Daoy (cell line): ENCODE results near the gene HSP90AB1. TPM values are rescaled to one million over a fixed set of nuclear protein-coding genes. Genes with fewer than 3 reads are reported as not detected.

Experiments used
- DNase-seq: peaks from one replicate; pipeline ENCODE4 v3.0.0-alpha.2; 2015; ENCODE audit warnings: low read depth
- total RNA-seq: library from RNA; depleted of rRNA; stranded (reverse); fragments of >200 nt; shearing (Covaris generic); gene quantifications from 2 replicates; pipeline ENCODE4 v1.2.3, GENCODE V29; 2014

Gene HSP90AB1
- total RNA-seq, 1 experiment from 2014 or later = 2,780 TPM

GRCh38 chr6:44255105-44255808, 8.4 kb downstream of the HSP90AB1 start:
- no peak for DNase-seq

- DNase-seq = peak; percentile 35
These were observed 9.2 kb downstream of the HSP90AB1 start for GRCh38 chr6:44255871-44256774.

GRCh38 chr6:44256775-44257024, 9.8 kb downstream of the HSP90AB1 start:
- no peak for DNase-seq

- DNase-seq = peak; percentile 86
These were observed 10.3 kb downstream of the HSP90AB1 start, which contains the start of gene SLC35B2 for GRCh38 chr6:44257025-44257752. Gene SLC35B2, minus strand, starts transcription at chr6:44257528. Its CDS starts 118 bp downstream, at chr6:44257410.

- no peak for DNase-seq
These were observed 10.9 kb downstream of the HSP90AB1 start for GRCh38 chr6:44257753-44258324.

- DNase-seq = no peak
These were observed 11.5 kb downstream of the HSP90AB1 start for GRCh38 chr6:44258325-44258863.

- DNase-seq = no peak
These were observed 12.0 kb downstream of the HSP90AB1 start for GRCh38 chr6:44258921-44259320.

- DNase-seq = no peak
These were observed 13.1 kb downstream of the HSP90AB1 start for GRCh38 chr6:44260011-44260410.

GRCh38 chr6:44260451-44261297, 13.8 kb downstream of the HSP90AB1 start:
- no peak for DNase-seq

GRCh38 chr6:44261581-44261980, 14.7 kb downstream of the HSP90AB1 start:
- no peak for DNase-seq

GRCh38 chr6:44262467-44263353, 15.8 kb downstream of the HSP90AB1 start:
- no peak for DNase-seq

- peak; percentile 84 for DNase-seq
These were observed 16.6 kb downstream of the HSP90AB1 start for GRCh38 chr6:44263354-44264100.

GRCh38 chr6:44264154-44265006, 17.5 kb downstream of the HSP90AB1 start:
- peak; percentile 40 for DNase-seq

GRCh38 chr6:44265007-44265721, 18.3 kb downstream of the HSP90AB1 start, which contains the start of gene NFKBIE:
Gene NFKBIE, minus strand, starts transcription at chr6:44265551. Its CDS starts 205 bp downstream, at chr6:44265346.
- peak; percentile 97 for DNase-seq

- DNase-seq = no peak
These were observed 18.9 kb downstream of the HSP90AB1 start for GRCh38 chr6:44265722-44266233.

GRCh38 chr6:44266347-44266746, 19.4 kb downstream of the HSP90AB1 start:
- no peak for DNase-seq

- no peak for DNase-seq
These were observed 20.4 kb downstream of the HSP90AB1 start for GRCh38 chr6:44267252-44267651.
